Esophagus muscularis mucosa (tissue), 4 donors: ENCODE measurements around the gene SSMEM1. TPM values are rescaled to one million over a fixed set of nuclear protein-coding genes. Genes with fewer than 3 reads are reported as not detected.

ENCODE experiments used
- DNase-seq: peaks from one replicate; pipeline ENCODE4 v3.0.0-alpha.2; 2017; ENCODE audit errors: extremely low spot score
- H3K27ac ChIP-seq, 4 donors: fragments of 200-600 bp; sonication (generic); replicated peaks in 1 of 4; 1 replicate in 3 of 4; 2 replicates in 1 of 4; pipeline ENCODE4 v1.5.1; 2016 to 2019; ENCODE audit warnings: mild to moderate bottlenecking in 1 of 4
- H3K27me3 ChIP-seq, 4 donors: fragments of 200-600 bp; sonication (generic); one replicate each; pipeline versions ENCODE4 v1.5.1 to v1.6.0; 2016 to 2019
- H3K36me3 ChIP-seq, 4 donors: fragments of 200-600 bp; sonication (generic); one replicate each; pipeline ENCODE4 v1.5.1; 2016 to 2019
- H3K4me1 ChIP-seq, 4 donors: fragments of 200-600 bp; sonication (generic); one replicate each; pipeline ENCODE4 v1.5.1; 2016 to 2019
- H3K4me3 ChIP-seq, 4 donors: fragments of 200-600 bp; sonication (generic); 1 replicate in 2 of 4; 2 replicates in 2 of 4; pipeline ENCODE4 v1.5.1; 2016 to 2019; ENCODE audit warnings: mild to moderate bottlenecking in 4 of 4, moderate library complexity in 1 of 4
- H3K9me3 ChIP-seq, 4 donors: fragments of 200-600 bp; sonication (generic); 1 replicate in 3 of 4; 2 replicates in 1 of 4; pipeline ENCODE4 v1.5.1; 2016 to 2019
- CTCF ChIP-seq, 3 experiments: fragments of 200-600 bp in 2 of 3; fragments of 450-650 bp in 1 of 3; sonication (generic) in 2 of 3; IDR thresholded peaks; one replicate each; pipeline ENCODE4 v1.5.1; 2017 to 2019; ENCODE audit warnings: antibody characterized with exemption in 3 of 3, mild to moderate bottlenecking in 2 of 3, moderate library complexity in 1 of 3
- EP300 ChIP-seq: sonication (generic); formaldehyde crosslinking; IDR thresholded peaks from one replicate; pipeline ENCODE4 v1.6.1; 2017; ENCODE audit warnings: antibody characterized with exemption
- POLR2A ChIP-seq: fragments of 450-650 bp; IDR thresholded peaks from one replicate; pipeline ENCODE4 v1.6.1; 2017; ENCODE audit warnings: antibody characterized with exemption, moderate library complexity, mild to moderate bottlenecking, low read depth
- POLR2AphosphoS5 ChIP-seq, 2 donors: sonication (generic); formaldehyde crosslinking; IDR thresholded peaks; one replicate each; pipeline ENCODE4 v1.6.1; 2017; ENCODE audit warnings: antibody characterized with exemption in 2 of 2
- WGBS: methylation state at CpG from one replicate; pipeline ENCODE4 v1.1.5; 2018; 5-methylcytosine and 5-hydroxymethylcytosine counted together
- intact Hi-C: fragments of 100-400 bp; cut with DNase I; formaldehyde crosslinking; loops from one replicate; pipeline ENCODE4 v1.15.1; 2023
- total RNA-seq, 4 donors: library from RNA; depleted of rRNA; stranded (reverse); fragments of >200 nt; gene quantifications; one replicate each; pipeline versions ENCODE4 v1.1.0 to v1.2.1, GENCODE V29; 2016

The SSMEM1 gene
- total RNA-seq, 4 donors from 2014 or later = not detected

GRCh38 chr7:130174237-130174959 lies 33.3 kb upstream of the SSMEM1 start:
- Histone ChIP-seq H3K36me3 (peaks cover 16 to 86% (median 63%) of the 10 kb centered on the region in 4 donors), H3K9me3 (no peaks in the 10 kb centered on the region), H3K4me3 (no peak overlapping the region), H3K27ac (no peak overlapping the region), H3K4me1 (no peaks in the 10 kb centered on the region), H3K27me3 (no peaks in the 10 kb centered on the region)
- TF ChIP-seq EP300 = no peak
- TF ChIP-seq POLR2A = no peak
- no peak for TF ChIP-seq POLR2AphosphoS5 (IDR thresholded peaks at IDR 0.05)
- TF ChIP-seq CTCF (IDR thresholded peaks at IDR 0.05) = no peak
- no peak for DNase-seq
- intact Hi-C loops = no loop called here
- 94% methylated on average over 4 of the region's 4 CpGs for WGBS

GRCh38 chr7:130178251-130178650 lies 29.4 kb upstream of the SSMEM1 start:
- peaks cover 7 to 81% (median 59%) of the 10 kb centered on the region in 4 donors for H3K36me3 ChIP-seq
- H3K4me3 ChIP-seq = no peak overlapping the region
- 91% methylated on average over 4 of the region's 4 CpGs for WGBS
- no peaks in the 10 kb centered on the region for H3K4me1 ChIP-seq
- no peaks in the 10 kb centered on the region for H3K9me3 ChIP-seq
- no peak overlapping the region for H3K27ac ChIP-seq
- H3K27me3 ChIP-seq = no peaks in the 10 kb centered on the region
- no peak for DNase-seq
- TF ChIP-seq EP300 (no peak), CTCF (IDR thresholded peaks at IDR 0.05) (no peak), POLR2AphosphoS5 (IDR thresholded peaks at IDR 0.05) (no peak), POLR2A (no peak)
- intact Hi-C loops = no loop called here

GRCh38 chr7:130179631-130180030 lies 28.0 kb upstream of the SSMEM1 start:
- no peak for TF ChIP-seq POLR2A
- no peak for TF ChIP-seq POLR2AphosphoS5 (IDR thresholded peaks at IDR 0.05)
- no peak for TF ChIP-seq CTCF (IDR thresholded peaks at IDR 0.05)
- TF ChIP-seq EP300 = no peak
- intact Hi-C loops = no loop called here
- Histone ChIP-seq H3K36me3 (peaks cover 13 to 86% (median 62%) of the 10 kb centered on the region in 4 donors), H3K27ac (no peak overlapping the region), H3K4me3 (no peak overlapping the region), H3K4me1 (no peaks in the 10 kb centered on the region), H3K9me3 (no peaks in the 10 kb centered on the region), H3K27me3 (no peaks in the 10 kb centered on the region)
- DNase-seq = no peak
- WGBS = 100% methylated on average over 2 of the region's 2 CpGs

- 92% methylated on average over 9 of the region's 9 CpGs for WGBS
- H3K27ac ChIP-seq = no peak overlapping the region
- intact Hi-C loops = no loop called here
- no peak for DNase-seq
- H3K4me1 ChIP-seq = no peaks in the 10 kb centered on the region
- H3K4me3 ChIP-seq = no peak overlapping the region
- H3K27me3 ChIP-seq = no peaks in the 10 kb centered on the region
- H3K36me3 ChIP-seq = peaks cover 17 to 86% (median 62%) of the 10 kb centered on the region in 4 donors
- TF ChIP-seq POLR2A = no peak
- no peak for TF ChIP-seq POLR2AphosphoS5 (IDR thresholded peaks at IDR 0.05)
- TF ChIP-seq EP300 = no peak
- no peak for TF ChIP-seq CTCF (IDR thresholded peaks at IDR 0.05)
- H3K9me3 ChIP-seq = no peaks in the 10 kb centered on the region
These were observed 26.9 kb upstream of the SSMEM1 start for GRCh38 chr7:130180571-130181262.
